Forelimb muscle (tissue), 1 donor: ENCODE results near the gene SNX4. TPM values are rescaled to one million over a fixed set of nuclear protein-coding genes. Genes with fewer than 3 reads are reported as not detected.
A peak's percentile ranks its signal among the peaks of the same experiment; 100 is the strongest.
"Not testable (repeated sequence)": the region's sequence is repeated elsewhere in the genome, so short reads cannot be mapped to it uniquely, and the experiment has no call there.

Experiments used
- DNase-seq: peaks from one replicate; pipeline ENCODE4 v3.0.0-alpha.2; 2013; ENCODE audit warnings: low read depth
- polyA plus RNA-seq: library from polyadenylated mRNA; unstranded; fragments of 120-200 nt; gene quantifications from one replicate; pipeline ENCODE4 v1.2.1, GENCODE V29; 2013; ENCODE audit not compliant: insufficient read length

The SNX4 gene
- polyA plus RNA-seq, result 35.9 TPM

DNA sequence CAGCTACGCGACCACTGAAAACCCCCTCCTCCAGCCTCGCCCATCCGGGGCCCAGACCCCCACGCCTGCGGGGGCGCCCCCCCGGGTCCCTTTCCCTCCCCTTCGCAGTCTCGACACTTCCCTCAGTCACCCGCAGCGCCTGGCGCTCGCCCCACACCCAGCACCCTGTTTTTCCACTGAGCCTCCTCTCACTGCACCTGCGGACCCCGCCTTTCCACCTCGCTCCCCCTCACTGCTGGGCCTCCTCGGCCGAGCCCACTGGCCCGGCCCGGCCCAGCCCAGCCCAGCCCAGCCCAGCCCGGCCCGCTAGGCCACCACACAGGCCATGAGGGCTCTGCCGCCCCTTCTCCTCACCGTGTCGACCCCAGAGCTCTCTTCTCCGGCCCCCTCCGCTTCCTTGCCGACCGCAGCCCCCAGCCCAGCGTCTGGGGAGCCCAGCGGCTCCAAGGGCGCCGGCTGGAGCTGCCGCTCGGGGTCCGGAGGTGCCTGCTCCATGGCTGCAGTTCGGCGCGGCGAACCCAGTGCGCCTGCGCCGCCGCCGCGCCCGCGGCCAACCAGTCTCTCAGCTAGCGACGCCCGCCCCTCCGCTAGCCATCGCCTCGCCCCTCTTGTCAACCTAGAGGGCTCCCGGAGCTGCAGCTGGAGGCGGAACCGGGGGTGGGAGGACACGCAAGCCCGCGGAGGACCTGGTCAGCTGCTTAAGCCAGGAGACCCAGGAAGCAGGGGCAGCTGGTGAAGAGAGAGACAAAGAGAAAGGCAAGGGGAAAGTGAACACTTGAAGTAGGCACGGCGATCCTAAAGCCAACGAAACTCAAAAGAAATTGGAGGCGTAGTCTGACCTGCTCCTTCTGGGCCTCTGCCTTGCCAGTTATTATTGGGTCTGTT, at the start of gene SNX4:
TSS of gene SNX4 (minus strand) at position 525 of the 885 bp plus-strand sequence. CDS start at position 495, 30 bp downstream.
- DNase-seq, result peak; percentile 79

- DNase-seq, result no peak
Observed at GRCh38 chr3:125556314-125556713, 36.3 kb upstream of the SNX4 start.

GRCh38 chr3:125552401-125552800, 32.4 kb upstream of the SNX4 start:
- DNase-seq, result no peak

DNA sequence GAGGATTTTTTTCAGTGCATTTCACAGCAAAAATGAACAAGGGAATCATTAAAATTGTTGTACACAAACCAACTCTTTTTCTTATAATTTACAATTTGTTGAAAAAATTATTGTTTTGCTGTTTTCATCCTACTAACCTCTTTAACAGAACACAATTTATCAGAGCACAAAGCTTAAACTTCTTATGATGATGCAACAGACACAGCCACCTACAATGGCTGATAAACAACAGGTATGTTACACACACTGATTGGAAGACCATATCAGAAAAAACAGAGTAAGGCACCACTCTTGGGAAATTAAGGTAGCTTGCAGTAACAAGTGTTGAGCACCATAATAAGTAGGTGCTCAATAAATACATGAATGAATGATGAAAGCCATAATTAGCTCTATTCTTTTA, 8.9 kb upstream of the SNX4 start:
- DNase-seq, result no peak

GRCh38 chr3:125525153-125525552, 5.2 kb upstream of the SNX4 start:
- no peak for DNase-seq

DNA sequence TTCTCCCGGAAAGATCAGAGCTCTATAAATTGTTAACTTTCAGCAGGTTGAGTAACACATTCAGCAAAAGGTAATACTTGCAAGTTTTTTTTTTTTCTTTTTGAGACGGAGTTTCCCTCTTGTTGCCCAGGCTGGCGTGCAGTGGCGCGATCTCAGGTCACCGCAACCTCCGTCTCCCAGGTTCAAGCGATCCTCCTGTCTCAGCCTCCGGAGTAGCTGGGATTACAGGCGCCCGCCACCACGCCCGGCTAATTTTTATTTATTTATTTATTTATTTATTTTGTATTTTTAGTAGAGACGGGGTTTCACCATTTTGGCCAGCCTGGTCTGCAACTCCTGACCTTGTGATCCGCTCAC, 539 bp upstream of the SNX4 start:
- not testable (repeated sequence) for DNase-seq

- DNase-seq, result no peak
Observed at GRCh38 chr3:125515421-125515820, 4.6 kb downstream of the SNX4 start.

- DNase-seq, result no peak
Observed at GRCh38 chr3:125513490-125514115, 6.4 kb downstream of the SNX4 start.

GRCh38 chr3:125512135-125512920, 7.7 kb downstream of the SNX4 start:
- DNase-seq, result no peak

DNA sequence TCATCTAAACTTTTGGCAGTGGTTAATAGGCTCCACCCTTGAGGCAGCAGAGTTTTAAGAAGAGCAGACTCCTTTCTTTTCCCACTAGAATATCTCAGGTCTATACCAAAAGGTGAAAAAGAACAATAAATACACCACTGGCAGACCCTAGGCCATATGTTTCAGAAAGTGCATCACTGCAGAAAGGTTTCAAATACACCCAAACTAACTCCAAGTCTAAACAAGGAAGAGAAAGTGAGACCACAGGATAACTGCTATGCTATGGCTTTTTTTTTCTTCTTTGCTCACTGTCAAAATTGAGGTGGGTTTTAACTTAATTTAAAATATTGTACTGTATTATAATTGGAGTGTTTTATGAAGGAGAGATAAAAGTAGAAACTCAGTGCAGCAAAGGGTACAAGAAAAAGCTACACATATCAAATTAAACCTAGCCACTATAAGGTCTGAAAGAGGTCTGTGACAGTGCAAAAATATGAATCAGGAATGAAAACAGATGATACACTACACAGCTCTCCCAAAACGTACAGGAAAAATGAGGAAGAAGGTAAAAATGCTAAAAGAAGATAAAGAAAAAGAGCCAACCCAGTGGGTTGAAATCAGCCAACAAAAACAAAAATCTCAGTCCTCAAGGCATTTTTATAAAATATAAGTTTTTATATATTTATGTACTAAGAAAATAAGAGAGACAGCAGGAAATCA, 8.4 kb downstream of the SNX4 start:
- no peak for DNase-seq

DNA sequence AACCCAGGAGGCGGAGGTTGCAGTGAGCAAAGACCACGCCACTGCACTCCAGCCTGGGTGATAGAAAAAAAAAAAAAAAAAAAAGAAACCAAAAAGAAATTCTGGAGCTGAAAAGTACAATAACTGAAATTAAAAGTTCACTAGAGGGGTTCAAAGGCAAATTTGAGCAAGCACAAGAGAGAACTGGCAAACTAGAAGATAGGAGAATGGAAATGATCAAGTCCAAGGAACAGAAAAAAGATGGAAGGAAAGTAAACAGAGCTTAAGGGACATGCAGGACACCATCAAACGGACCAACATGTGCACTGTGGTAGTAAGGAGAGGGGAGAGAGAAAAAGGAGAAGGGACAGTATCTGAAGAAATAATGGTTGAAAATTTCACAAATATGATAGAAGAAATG, 12.9 kb downstream of the SNX4 start:
- DNase-seq, result no peak

DNA sequence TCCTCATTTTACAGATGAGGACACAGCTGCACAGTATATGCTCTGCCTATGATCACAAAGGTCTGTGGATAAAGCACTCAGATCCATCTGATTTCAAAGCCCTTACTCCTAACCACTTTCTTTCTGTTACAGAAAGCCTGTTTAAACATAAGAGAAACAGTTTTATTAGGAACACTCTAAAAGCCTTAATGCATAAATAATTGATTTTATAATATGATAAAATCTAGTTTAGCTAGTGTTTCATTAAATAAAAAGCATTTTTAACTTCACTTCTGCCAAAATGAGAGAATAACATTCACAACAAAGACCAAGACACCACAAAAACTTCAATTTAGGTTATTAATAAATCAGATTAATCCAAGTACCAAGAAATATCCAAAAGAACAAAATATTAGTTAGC, 21.4 kb downstream of the SNX4 start:
- no peak for DNase-seq

DNA sequence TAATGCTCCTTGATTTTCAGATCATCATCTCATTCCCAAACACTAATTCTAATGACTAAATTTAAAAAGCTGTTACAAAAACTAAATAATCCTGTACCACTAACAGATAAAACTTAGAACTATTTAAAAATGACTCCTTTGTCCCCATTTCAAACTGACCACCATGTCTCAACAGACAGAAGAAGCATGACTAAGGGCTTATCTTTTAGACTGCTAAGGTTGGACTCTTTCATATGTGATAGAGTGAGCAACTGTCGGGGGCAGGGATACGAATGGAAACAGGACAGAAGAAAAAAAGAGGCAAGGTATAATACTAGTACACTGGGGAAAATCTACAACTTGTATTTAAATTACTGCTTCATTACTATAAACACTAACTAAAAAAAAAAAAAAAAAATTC, 23.3 kb downstream of the SNX4 start:
- DNase-seq, result no peak

DNA sequence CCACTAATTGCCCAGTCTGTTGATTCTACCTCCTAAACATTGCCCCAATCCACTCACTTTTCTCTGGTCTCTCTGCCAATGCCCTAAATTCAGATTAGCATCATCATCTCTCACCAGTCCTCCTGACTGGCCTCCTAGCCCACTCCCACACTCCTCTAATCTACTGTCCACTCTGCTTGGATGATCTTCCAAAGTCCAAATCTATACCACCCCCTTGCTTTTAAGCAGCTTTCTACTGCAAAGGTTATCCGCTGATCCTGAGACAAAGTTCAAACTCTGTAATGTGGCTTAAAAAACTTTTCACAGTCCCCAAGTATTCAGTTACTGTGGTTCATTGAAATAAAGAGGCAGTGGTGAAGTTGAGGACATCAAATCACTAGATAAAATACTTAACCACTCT, 37.6 kb downstream of the SNX4 start:
- no peak for DNase-seq

- DNase-seq, result no peak
Observed at GRCh38 chr3:125481786-125482185, 38.2 kb downstream of the SNX4 start.

DNA sequence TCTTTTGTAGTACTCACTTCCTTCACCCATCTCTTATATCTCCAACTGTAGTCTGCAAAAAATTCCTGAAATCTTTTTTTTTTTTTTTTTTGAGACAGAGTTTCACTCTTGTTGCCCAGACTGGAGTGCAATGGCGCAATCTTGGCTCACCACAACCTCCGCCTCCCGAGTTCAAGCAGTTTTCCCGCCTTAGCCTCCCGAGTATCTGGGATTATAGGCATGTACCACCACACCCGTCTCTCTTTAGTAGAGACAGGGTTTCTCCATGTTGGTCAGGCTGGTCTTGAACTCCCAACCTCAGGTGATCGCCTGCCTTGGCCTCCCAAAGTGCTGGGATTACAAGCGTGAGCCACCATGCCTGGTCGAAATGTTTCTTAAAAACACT, 38.6 kb downstream of the SNX4 start:
- not testable (repeated sequence) for DNase-seq

GRCh38 chr3:125480656-125481374, 39.2 kb downstream of the SNX4 start:
- no peak for DNase-seq

DNA sequence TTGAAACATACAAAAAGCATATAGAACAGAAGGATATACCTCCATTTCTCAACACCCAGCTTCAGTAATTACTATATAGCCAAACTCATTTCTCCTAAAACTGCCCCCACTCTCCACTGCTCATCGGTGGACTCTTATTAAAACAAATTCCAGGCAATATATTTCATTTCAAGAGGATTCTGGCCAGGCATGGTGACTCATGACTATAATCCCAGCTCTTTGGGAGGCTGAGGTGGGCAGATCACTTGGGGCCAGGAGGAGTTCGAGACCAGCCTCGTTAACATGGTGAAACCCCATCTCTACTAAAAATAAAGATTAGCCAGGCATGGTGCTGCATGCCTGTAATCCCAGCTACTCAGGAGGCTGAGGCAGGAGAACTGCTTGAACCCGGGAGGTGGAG, 40.9 kb downstream of the SNX4 start:
- DNase-seq, result no peak

- no peak for DNase-seq
Observed at GRCh38 chr3:125478326-125478725, 41.7 kb downstream of the SNX4 start.

DNA sequence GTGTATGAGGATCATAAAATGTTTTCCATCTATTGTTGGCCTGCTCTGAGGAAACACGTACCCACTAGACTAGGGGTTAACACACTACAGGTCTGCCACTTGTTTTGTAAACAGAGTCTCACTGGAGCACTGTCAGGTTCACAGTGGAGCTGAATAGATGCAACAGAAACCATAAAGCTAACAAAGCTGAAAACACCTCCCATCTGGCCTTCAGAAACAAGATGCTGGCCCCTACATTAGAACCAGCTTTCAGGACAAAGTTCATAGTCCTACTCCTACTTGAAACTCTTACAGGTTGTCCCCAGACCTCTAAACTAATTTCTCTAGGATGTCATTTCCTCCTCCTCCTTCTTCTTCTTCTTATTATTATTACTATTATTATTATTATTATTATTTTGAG, 42.3 kb downstream of the SNX4 start:
- no peak for DNase-seq

- no peak for DNase-seq
Observed at GRCh38 chr3:125470671-125471070, 49.3 kb downstream of the SNX4 start.
